ENCODE results near the gene DDI1.

The DDI1 gene

GRCh38 chr11:104078245-104078644 is 41.8 kb downstream of the DDI1 start:
- DNase-seq (ENCODE audit: low read depth in 2 of 2), result no peak

DNA sequence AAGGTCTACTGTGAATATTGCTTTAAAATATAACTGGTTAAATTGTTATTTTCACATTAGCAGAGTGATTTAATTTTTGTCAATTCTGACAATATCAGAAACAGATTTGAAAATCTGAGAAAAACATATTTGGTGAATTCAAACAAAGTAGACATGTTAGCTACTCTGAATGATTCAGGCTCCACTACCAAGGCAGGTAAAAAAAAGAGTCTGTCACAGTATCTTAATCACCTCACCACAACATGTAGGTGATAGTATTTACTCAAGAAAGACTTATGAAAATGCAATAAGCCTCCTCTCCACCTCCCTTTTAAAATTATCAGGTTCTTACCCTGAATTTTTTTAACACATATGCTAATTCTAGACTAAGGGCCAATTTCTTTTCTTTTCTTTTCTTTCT is 42.6 kb downstream of the DDI1 start:
- DNase-seq (ENCODE audit: low read depth in 2 of 2), result no peak

GRCh38 chr11:104086621-104087020 is 50.2 kb downstream of the DDI1 start:
- no peak for DNase-seq (ENCODE audit: low read depth in 2 of 2)
